Neural crest cell (in vitro differentiated cells): ENCODE results near the gene RGMA. TPM values are rescaled to one million over a fixed set of nuclear protein-coding genes. Genes with fewer than 3 reads are reported as not detected.

Source experiments
- DNase-seq: peaks from one replicate; pipeline ENCODE4 v3.0.0; 2021; ENCODE audit warnings: low read depth, mixed read lengths, low spot score
- H3K27ac Mint-ChIP-seq: one replicate; pipeline ENCODE4 v1.8.0; 2021; ENCODE audit warnings: mild to moderate bottlenecking, mixed read lengths; ENCODE audit not compliant: unreplicated experiment
- H3K27me3 Mint-ChIP-seq: 2 replicates; pipeline ENCODE4 v1.8.0; 2021; ENCODE audit warnings: low read depth, mild to moderate bottlenecking, mixed read lengths
- H3K36me3 Mint-ChIP-seq: 2 replicates; pipeline ENCODE4 v1.8.0; 2021; ENCODE audit warnings: low read depth, mild to moderate bottlenecking, mixed read lengths
- H3K4me1 Mint-ChIP-seq: 2 replicates; pipeline ENCODE4 v1.8.0; 2021; ENCODE audit warnings: mixed read lengths
- H3K4me3 Mint-ChIP-seq: one replicate; pipeline ENCODE4 v1.8.0; 2021; ENCODE audit warnings: mild to moderate bottlenecking, mixed read lengths
- H3K9me3 Mint-ChIP-seq: 2 replicates; pipeline ENCODE4 v1.8.0; 2021; ENCODE audit warnings: mixed read lengths
- long read RNA-seq: library from polyadenylated mRNA; unstranded; transcript quantifications from one replicate; pipeline ENCODE4 v2.0.0, GENCODE V29; 2020
- total RNA-seq: library from RNA; stranded (reverse); gene quantifications from 2 replicates; pipeline ENCODE4 v1.2.1, GENCODE V29; 2021
- TF ChIP-seq, protein P1 (sequence below): fragments of 200-600 bp; sonication (generic); conservative IDR thresholded peaks from 2 replicates; pipeline ENCODE4 v1.5.0; 2021; ENCODE audit warnings: antibody characterized with exemption, mild to moderate bottlenecking

The RGMA gene
- 187 and 205 TPM in 2 replicates for total RNA-seq
- long read RNA-seq, partial matches to known transcripts: 0 of 8 reads
- long read RNA-seq, other reads (novel, unspliced or antisense): 8 of 8 reads

DNA sequence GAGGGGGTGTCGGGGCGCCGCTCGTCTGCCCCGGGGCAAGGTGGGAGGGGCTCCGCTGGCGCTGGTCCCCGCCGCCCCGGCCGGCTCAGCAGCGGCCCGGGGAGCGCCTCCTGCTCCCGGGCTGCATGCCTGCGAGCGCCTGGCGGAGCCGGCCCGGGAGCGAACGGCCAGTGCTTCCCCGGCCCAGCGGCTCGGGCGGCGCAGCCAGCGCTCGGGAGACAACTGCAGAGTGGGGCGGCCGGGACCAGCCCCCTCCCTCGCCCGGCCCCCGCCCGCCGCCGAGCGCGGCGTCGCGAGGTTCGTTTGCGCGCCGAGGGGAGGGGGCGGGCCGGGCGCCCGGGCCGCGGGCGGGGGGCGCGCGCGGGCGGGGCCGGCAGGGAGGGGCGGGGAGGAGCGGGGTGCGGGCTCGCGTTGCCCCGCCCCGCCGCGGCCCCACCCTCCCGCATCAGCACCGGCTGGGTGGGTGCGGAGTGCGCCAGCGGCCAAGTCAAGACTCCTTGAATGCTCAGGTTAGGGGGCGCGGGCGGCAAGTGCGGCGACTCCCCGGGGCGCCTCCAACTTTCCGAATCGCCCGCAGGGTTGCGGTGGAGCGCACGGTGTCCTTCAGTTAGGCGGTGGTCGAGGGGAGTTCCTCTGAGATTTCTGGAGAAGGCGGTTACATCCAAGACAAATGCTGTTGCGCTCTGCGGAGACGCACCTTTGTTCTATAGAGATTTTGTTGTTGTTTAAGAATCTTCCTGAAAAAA, at the start of gene RGMA:
TSS of gene RGMA (minus strand) at position 231 of the 746 bp plus-strand sequence. CDS start 279 bp downstream, outside the sequence.
- Mint-ChIP-seq H3K27me3 (peaks cover 50% of the 10 kb centered on the region), H3K4me3 (peak within 1 kb of the TSS; percentile 99), H3K36me3 (peaks cover 13% of the 10 kb centered on the region), H3K27ac (peak within 1 kb of the TSS; percentile 97), H3K4me1 (peaks cover 46% of the 10 kb centered on the region), H3K9me3 (no peaks in the 10 kb centered on the region)
- DNase-seq: peak; percentile 45
- TF ChIP-seq, protein P1, sequence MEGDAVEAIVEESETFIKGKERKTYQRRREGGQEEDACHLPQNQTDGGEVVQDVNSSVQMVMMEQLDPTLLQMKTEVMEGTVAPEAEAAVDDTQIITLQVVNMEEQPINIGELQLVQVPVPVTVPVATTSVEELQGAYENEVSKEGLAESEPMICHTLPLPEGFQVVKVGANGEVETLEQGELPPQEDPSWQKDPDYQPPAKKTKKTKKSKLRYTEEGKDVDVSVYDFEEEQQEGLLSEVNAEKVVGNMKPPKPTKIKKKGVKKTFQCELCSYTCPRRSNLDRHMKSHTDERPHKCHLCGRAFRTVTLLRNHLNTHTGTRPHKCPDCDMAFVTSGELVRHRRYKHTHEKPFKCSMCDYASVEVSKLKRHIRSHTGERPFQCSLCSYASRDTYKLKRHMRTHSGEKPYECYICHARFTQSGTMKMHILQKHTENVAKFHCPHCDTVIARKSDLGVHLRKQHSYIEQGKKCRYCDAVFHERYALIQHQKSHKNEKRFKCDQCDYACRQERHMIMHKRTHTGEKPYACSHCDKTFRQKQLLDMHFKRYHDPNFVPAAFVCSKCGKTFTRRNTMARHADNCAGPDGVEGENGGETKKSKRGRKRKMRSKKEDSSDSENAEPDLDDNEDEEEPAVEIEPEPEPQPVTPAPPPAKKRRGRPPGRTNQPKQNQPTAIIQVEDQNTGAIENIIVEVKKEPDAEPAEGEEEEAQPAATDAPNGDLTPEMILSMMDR: no peak

DNA sequence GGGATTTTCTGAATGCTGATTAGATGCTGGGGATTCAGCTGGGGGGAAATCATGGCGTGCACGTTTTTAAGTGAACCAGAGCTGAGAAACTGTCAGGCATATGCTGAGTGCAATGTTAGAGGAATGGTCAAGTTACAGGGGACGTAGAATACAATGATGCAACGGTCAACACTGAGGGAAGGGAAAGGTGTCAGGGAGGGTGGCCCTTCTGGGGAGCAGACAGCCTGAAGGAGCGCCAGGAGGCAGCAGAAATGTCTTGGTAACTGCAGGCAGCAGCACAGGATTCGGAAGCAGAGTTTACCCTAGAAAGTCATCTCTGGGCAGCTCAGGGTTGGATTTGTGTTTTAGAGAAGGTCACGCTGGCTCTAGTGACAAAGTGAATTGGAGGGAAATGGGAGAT, 47.6 kb upstream of the RGMA start:
- Mint-ChIP-seq H3K27me3 (no peaks in the 10 kb centered on the region), H3K4me3 (peak overlapping the region; percentile 6), H3K4me1 (peaks cover 32% of the 10 kb centered on the region), H3K36me3 (no peaks in the 10 kb centered on the region), H3K9me3 (peaks cover 3% of the 10 kb centered on the region), H3K27ac (peak overlapping the region; percentile 52)
- TF ChIP-seq, protein P1: no peak
- no peak for DNase-seq

DNA sequence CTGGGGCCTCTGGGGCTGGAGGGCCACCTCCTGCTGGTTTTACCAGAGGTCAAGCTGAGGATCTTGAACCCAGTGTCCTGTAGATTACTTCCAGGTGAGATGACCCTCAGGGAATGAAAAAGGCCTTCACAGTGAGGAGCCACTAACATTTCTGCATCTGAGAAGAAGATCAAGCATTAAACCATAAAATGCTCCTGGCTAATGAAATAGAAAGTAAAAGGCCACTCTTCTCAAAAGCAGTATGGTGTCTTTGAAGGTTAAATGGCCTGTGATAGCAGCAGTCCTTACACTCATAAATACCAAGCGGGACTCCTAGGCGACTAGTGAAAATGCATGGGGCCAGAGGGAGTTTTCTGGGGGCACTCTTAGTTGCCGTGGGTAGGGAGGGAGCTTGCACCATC, 47.0 kb upstream of the RGMA start:
- TF ChIP-seq, protein P1: no peak
- Mint-ChIP-seq H3K4me3 (no peak overlapping the region), H3K27me3 (no peaks in the 10 kb centered on the region)

DNA sequence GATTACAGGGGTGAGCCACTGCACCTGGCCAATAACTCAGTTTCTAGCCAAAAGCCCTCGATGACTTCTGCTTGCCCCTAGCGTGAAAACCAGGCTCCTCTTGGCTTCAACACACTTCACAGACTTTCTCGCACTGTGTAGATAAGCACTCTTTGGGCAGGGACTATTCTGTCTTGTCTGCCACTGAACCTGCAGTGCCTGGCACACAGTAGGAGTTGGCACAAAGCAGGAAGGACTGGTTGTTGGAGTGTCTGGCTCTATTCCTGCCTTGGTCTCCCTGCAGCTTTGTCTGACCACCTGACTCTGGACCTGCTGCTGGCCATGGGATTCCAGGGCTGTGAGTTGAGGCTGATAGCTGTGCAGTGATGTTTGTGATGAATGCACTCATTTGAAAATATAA, 46.4 kb upstream of the RGMA start:
- H3K4me3 Mint-ChIP-seq: no peak overlapping the region

More for the DNA sequence above, 47.0 kb upstream of the RGMA start:
- Mint-ChIP-seq H3K9me3 (peaks cover 3% of the 10 kb centered on the region), H3K4me1 (peaks cover 32% of the 10 kb centered on the region), H3K27ac (no peak overlapping the region), H3K36me3 (no peaks in the 10 kb centered on the region)
- DNase-seq: no peak

DNA sequence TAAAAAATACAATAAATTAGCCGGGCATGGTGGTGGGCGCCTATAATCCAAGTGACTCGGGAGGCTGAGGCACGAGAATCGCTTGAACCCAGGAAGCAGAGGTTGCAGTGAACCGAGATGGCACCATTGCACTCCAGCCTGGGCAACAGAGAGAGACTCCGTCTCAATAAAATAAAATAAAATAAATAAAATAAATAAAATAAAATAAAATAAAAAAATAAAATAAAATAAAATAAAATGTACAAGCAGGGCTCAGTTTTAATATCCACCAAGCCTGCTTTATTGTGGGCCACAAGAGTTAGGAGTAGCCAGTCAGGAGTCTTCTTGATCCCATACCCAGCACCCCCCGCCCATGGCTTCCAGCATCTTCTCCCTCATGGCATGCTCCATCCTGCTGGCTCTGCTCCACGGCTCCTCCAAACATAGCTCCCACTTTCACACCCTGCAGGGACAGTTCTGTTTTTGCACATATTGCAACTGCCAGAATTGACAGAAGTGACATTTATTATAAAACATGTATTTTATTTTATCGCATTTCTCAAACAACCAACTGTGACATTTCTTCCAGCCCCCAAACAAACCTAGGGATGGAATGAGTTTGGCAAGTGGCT, 42.6 kb upstream of the RGMA start:
- H3K4me3 Mint-ChIP-seq: no peak overlapping the region
- no peaks in the 10 kb centered on the region for H3K36me3 Mint-ChIP-seq
- peaks cover 26% of the 10 kb centered on the region for H3K4me1 Mint-ChIP-seq
- no peak for DNase-seq
- H3K27me3 Mint-ChIP-seq: no peaks in the 10 kb centered on the region
- TF ChIP-seq, protein P1: no peak
- H3K27ac Mint-ChIP-seq: no peak overlapping the region
- H3K9me3 Mint-ChIP-seq: no peaks in the 10 kb centered on the region

More for the DNA sequence above, 46.4 kb upstream of the RGMA start:
- no peaks in the 10 kb centered on the region for H3K36me3 Mint-ChIP-seq
- H3K9me3 Mint-ChIP-seq: peaks cover 3% of the 10 kb centered on the region
- TF ChIP-seq, protein P1: no peak
- H3K27ac Mint-ChIP-seq: no peak overlapping the region
- H3K4me1 Mint-ChIP-seq: peaks cover 34% of the 10 kb centered on the region
- no peaks in the 10 kb centered on the region for H3K27me3 Mint-ChIP-seq
- no peak for DNase-seq
